Left ventricle myocardium inferior (tissue), 1 donor: Measurements from ENCODE around the gene KDF1. TPM values are rescaled to one million over a fixed set of nuclear protein-coding genes. Genes with fewer than 3 reads are reported as not detected.

Experiments
- DNase-seq: peaks from one replicate; pipeline ENCODE4 v3.0.0-alpha.2; 2020
- H3K27ac ChIP-seq: fragments of 200-600 bp; replicated peaks from 2 replicates; pipeline ENCODE4 v1.8.0; 2021
- H3K27me3 ChIP-seq: fragments of 200-600 bp; 2 replicates; pipeline ENCODE4 v1.8.0; 2021; ENCODE audit warnings: low read depth
- H3K36me3 ChIP-seq: fragments of 200-600 bp; 2 replicates; pipeline ENCODE4 v1.8.0; 2021
- H3K4me1 ChIP-seq: fragments of 200-600 bp; 2 replicates; pipeline ENCODE4 v1.8.0; 2021
- H3K4me3 ChIP-seq: fragments of 200-600 bp; 2 replicates; pipeline ENCODE4 v1.8.0; 2021; ENCODE audit warnings: mild to moderate bottlenecking, moderate library complexity
- H3K9me3 ChIP-seq: fragments of 200-600 bp; replicated peaks from 2 replicates; pipeline ENCODE4 v1.8.0; 2021
- intact Hi-C: fragments of 100-400 bp; cut with micrococcal nuclease; formaldehyde crosslinking; loops from one replicate; pipeline ENCODE4 v1.11.0; 2022
- total RNA-seq: library from RNA; stranded (reverse); fragmentation: NEBNext Ultra II Directional; extraction: Animal tissue kit (Norgen Biotek cat#: 25700); gene quantifications from one replicate; pipeline ENCODE4 v1.2.1, GENCODE V29; 2021
- TF ChIP-seq, protein P1 (sequence below): fragments of 200-600 bp; IDR thresholded peaks from 2 replicates; pipeline ENCODE4 v1.8.0; 2021; ENCODE audit warnings: antibody characterized with exemption, mild to moderate bottlenecking, borderline replicate concordance
- donor health status: DM: no; HTN: yes; CAD: no; lungs with severe emphysema.

The KDF1 gene
- total RNA-seq, 1 donor from 2014 or later, result 0.27 TPM

DNA sequence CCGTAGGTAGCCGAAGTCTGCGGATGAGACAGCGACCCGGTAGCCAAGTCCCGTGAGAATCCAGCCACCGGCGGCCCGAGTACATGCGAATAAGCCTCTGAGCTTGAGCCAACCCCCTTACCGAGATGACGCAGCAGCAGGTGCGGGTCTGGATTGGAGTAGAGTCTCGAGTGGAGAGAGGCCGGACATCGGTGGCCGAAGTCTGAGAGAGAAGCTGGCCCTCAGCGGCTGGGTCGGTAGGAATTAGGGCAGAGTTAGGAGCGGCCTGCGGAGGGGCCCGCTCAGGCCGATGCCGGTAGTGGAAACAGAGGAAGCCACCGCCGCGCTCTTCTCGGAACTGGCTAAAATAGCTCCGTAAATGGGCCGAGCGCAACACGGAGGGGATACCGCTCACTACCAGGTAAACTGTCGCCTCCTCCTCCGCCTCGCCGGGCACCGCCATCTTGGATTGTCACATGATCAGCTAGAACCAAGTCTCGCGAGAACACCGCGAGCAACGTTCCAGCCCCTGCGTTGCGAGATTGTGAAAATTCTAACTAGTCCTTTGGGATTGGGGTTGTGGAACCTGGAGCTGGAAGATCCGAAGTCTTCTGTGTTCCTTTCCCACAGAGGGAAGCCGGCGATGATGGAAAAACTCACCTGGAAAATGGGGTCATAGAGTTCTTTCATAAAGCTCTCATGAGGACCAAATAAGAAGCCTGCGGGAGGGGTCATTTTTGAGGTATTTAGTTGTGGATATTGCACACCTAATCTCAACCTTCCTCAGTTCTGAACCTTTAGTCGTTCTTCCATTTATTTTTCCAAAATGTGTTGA lies 60.1 kb downstream of the KDF1 start, which contains the start of gene GPATCH3:
Gene GPATCH3 (minus strand): TSS at position 467 of the 814 bp plus-strand sequence. CDS start 25 bp downstream, at position 442.
- Histone ChIP-seq H3K4me3 (peak within 1 kb of the TSS; percentile 96), H3K4me1 (peaks cover 38% of the 10 kb centered on the region), H3K27me3 (no peaks in the 10 kb centered on the region), H3K36me3 (peaks cover 32% of the 10 kb centered on the region), H3K9me3 (no peaks in the 10 kb centered on the region), H3K27ac (peak within 1 kb of the TSS; percentile 90)
- TF ChIP-seq, protein P1, sequence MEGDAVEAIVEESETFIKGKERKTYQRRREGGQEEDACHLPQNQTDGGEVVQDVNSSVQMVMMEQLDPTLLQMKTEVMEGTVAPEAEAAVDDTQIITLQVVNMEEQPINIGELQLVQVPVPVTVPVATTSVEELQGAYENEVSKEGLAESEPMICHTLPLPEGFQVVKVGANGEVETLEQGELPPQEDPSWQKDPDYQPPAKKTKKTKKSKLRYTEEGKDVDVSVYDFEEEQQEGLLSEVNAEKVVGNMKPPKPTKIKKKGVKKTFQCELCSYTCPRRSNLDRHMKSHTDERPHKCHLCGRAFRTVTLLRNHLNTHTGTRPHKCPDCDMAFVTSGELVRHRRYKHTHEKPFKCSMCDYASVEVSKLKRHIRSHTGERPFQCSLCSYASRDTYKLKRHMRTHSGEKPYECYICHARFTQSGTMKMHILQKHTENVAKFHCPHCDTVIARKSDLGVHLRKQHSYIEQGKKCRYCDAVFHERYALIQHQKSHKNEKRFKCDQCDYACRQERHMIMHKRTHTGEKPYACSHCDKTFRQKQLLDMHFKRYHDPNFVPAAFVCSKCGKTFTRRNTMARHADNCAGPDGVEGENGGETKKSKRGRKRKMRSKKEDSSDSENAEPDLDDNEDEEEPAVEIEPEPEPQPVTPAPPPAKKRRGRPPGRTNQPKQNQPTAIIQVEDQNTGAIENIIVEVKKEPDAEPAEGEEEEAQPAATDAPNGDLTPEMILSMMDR, result no peak
- intact Hi-C loops, result no loop called here
- DNase-seq, result peak; percentile 92

Other genes starting within 250 kb of the KDF1 start
- 5.6 TPM for gene PIGV, start 172.5 kb downstream of the KDF1 start, total RNA-seq
- gene ZDHHC18, start 133.8 kb downstream of the KDF1 start, total RNA-seq, result 11.8 TPM
- 0.16 TPM for gene SFN, start 97.3 kb downstream of the KDF1 start, total RNA-seq
- 14.9 TPM for gene GPN2, start 70.2 kb downstream of the KDF1 start, total RNA-seq
- gene GPATCH3, start 60.0 kb downstream of the KDF1 start, total RNA-seq, result 7.9 TPM
- gene NR0B2, start 46.5 kb downstream of the KDF1 start, total RNA-seq, result 7.2 TPM
- 68.9 TPM for gene NUDC, start 38.7 kb downstream of the KDF1 start, total RNA-seq
- gene TRNP1, start 33.2 kb upstream of the KDF1 start, total RNA-seq, result 35.7 TPM
- gene TENT5B, start 52.4 kb upstream of the KDF1 start, total RNA-seq, result 30.2 TPM
- gene SLC9A1, start 194.7 kb upstream of the KDF1 start, total RNA-seq, result 19.5 TPM